Measurements from ENCODE around the gene NCSTN. TPM values are rescaled to one million over a fixed set of nuclear protein-coding genes. Genes with fewer than 3 reads are reported as not detected.

The NCSTN gene
- total RNA-seq, 6 experiments from 2014 or later: 133 to 154 (median 145) TPM

DNA sequence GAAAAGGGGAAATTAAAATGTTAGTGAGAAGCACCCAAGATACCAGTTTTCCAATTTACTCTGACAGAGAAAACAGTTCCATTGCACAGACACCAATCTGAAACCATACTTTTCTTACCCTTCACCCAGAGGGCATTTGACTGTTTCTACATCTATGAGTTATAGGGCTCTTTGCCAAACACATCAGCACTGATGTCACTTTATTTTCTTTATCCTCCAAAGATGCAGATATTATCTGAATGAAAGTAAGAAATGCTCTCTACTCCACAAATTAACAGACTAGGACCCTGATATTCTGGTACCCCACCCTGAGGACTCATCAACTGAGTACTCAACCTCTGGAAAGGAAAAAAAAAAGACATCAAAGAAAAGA, 34.0 kb upstream of the NCSTN start:
- no peaks in the 10 kb centered on the region for H3K9me3 Mint-ChIP-seq

DNA sequence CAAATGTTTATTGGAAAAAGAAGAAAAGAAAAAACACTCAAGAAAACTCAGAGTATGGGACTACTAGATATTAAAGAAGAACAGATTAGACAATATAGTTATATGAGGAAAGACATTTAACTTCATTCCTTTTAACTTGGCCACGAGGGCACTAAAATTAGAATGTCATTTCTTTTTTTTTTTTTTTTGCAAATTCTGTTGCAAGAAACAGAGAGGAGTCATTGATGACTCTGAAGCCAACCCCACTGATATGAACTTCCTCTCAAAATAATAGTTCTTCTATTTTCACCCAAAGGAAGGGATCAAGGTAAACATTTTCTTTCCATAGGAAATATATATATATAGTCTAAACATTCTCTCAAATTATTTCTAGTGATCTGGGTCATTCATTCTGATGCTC, 33.6 kb upstream of the NCSTN start:
- no peak overlapping the region for H3K4me3 Mint-ChIP-seq
- peaks cover 28% of the 10 kb centered on the region for H3K4me1 Mint-ChIP-seq (ENCODE audit: low read depth)
- H3K27me3 Mint-ChIP-seq (ENCODE audit: insufficient read depth): peaks cover 6% of the 10 kb centered on the region; the same call in 1 of the 2 replicates
- H3K9me3 Mint-ChIP-seq: no peaks in the 10 kb centered on the region
- DNase-seq: no peak
- TF ChIP-seq, protein P1, sequence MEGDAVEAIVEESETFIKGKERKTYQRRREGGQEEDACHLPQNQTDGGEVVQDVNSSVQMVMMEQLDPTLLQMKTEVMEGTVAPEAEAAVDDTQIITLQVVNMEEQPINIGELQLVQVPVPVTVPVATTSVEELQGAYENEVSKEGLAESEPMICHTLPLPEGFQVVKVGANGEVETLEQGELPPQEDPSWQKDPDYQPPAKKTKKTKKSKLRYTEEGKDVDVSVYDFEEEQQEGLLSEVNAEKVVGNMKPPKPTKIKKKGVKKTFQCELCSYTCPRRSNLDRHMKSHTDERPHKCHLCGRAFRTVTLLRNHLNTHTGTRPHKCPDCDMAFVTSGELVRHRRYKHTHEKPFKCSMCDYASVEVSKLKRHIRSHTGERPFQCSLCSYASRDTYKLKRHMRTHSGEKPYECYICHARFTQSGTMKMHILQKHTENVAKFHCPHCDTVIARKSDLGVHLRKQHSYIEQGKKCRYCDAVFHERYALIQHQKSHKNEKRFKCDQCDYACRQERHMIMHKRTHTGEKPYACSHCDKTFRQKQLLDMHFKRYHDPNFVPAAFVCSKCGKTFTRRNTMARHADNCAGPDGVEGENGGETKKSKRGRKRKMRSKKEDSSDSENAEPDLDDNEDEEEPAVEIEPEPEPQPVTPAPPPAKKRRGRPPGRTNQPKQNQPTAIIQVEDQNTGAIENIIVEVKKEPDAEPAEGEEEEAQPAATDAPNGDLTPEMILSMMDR (IDR thresholded peaks at IDR 0.05): no peak
- H3K27ac Mint-ChIP-seq: peak overlapping the region; percentile 75
- peaks cover 61% of the 10 kb centered on the region for H3K36me3 Mint-ChIP-seq (ENCODE audit: low read depth)

More for the DNA sequence above, 34.0 kb upstream of the NCSTN start:
- peaks cover 6% of the 10 kb centered on the region; the same call in 1 of the 2 replicates for H3K27me3 Mint-ChIP-seq (ENCODE audit: insufficient read depth)
- peaks cover 57% of the 10 kb centered on the region for H3K36me3 Mint-ChIP-seq (ENCODE audit: low read depth)
- peak; percentile 68 for DNase-seq
- peaks cover 28% of the 10 kb centered on the region for H3K4me1 Mint-ChIP-seq (ENCODE audit: low read depth)
- H3K4me3 Mint-ChIP-seq: no peak overlapping the region
- H3K27ac Mint-ChIP-seq: peak overlapping the region; percentile 75
- TF ChIP-seq, protein P1 (IDR thresholded peaks at IDR 0.05): no peak

DNA sequence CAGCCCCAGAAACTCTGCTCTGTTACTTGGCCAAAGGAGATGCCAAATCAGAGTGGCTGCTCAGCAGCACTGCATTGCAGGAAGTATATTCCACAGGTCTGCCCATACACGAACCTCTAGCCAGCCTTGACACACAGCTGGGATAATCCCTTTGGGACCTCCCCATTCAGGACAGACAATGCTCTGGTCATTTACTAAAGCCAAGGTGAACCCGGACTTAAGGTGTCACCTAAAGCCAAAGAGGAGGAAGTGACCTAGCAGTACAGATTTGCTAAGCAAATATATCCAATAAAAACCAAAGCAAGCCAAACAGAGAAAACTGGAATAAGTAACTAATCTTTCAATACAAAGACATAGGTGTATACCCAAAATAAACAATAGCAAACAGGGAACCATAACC, 27.8 kb upstream of the NCSTN start:
- H3K4me3 Mint-ChIP-seq: no peak overlapping the region
- no peaks in the 10 kb centered on the region for H3K9me3 Mint-ChIP-seq
- TF ChIP-seq, protein P1 (IDR thresholded peaks at IDR 0.05): no peak
- peaks cover 7% of the 10 kb centered on the region for H3K27me3 Mint-ChIP-seq (ENCODE audit: insufficient read depth)
- H3K36me3 Mint-ChIP-seq (ENCODE audit: low read depth): peaks cover 72% of the 10 kb centered on the region
- no peak for DNase-seq
- H3K27ac Mint-ChIP-seq: peak overlapping the region; percentile 30; the same call in 1 of the 2 replicates
- H3K4me1 Mint-ChIP-seq (ENCODE audit: low read depth): peaks cover 23% of the 10 kb centered on the region

DNA sequence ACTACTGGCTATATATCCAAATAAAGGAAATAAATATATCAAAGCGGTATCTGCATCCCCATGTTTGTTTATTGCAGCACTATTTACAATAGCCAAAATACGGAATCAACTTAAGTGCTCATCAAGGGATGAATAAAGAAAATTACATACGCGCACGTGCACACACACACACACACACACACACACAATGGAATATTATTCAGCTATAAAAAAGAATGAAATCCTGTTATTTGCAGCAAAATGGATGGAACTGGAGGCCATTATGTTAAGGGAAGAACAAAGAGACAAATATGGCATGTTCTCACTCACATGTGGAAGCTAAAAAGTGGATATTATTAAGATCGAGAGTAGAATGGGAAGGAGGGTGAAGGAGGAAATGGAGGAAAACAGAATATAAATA, 20.4 kb upstream of the NCSTN start:
- no peak overlapping the region for H3K27ac Mint-ChIP-seq
- peaks cover 11% of the 10 kb centered on the region for H3K4me1 Mint-ChIP-seq (ENCODE audit: low read depth)
- H3K9me3 Mint-ChIP-seq: no peaks in the 10 kb centered on the region
- no peak for DNase-seq
- H3K27me3 Mint-ChIP-seq (ENCODE audit: insufficient read depth): peaks cover 2% of the 10 kb centered on the region; the same call in 1 of the 2 replicates
- peaks cover 48% of the 10 kb centered on the region for H3K36me3 Mint-ChIP-seq (ENCODE audit: low read depth)
- no peak overlapping the region for H3K4me3 Mint-ChIP-seq
- TF ChIP-seq, protein P1 (IDR thresholded peaks at IDR 0.05): no peak

DNA sequence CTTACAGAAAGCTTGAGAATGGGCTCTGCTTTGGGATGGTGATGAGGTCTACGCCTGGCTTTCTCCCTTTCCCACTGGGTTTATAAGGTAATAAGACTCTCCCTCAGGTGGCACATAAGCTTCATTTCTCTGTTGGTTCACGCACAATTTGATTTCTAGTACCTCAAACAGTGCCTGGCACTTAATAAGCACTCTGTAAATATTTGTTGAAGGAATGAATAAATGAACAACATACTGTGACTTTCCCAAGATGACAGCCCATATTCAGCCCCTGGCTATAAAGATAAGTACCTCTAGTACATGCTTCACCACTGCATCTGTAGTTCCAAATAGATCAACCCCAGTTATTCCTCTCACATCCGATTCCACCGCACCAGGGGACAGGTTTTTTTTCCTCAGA, 17.9 kb upstream of the NCSTN start:
- Mint-ChIP-seq H3K9me3 (no peaks in the 10 kb centered on the region), H3K27me3 (ENCODE audit: insufficient read depth) (no peaks in the 10 kb centered on the region), H3K4me3 (no peak overlapping the region), H3K4me1 (ENCODE audit: low read depth) (peaks cover 5% of the 10 kb centered on the region), H3K36me3 (ENCODE audit: low read depth) (peaks cover 50% of the 10 kb centered on the region), H3K27ac (no peak overlapping the region; the same call in 1 of the 2 replicates)
- DNase-seq: no peak
- TF ChIP-seq, protein P1 (IDR thresholded peaks at IDR 0.05): no peak

DNA sequence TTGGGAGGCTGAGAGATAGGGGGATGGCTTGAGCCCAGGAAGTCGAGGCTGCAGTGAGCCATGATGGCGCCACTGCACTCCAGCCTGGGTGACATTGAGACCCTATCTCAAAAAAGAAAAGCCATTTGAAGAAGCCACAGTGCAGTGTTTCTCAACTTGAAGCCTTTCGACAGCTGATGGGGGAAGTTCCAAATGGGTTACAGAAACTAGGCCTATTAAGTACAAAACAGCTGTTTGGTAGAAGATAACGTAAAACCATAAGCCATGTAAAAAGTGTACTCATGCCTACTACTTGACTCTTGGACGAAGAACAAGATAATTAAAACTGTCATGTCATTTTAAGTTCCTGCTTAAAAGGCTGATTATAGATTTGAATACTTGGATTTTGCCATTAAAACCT, 16.8 kb upstream of the NCSTN start:
- Mint-ChIP-seq H3K36me3 (ENCODE audit: low read depth) (peaks cover 42% of the 10 kb centered on the region), H3K4me1 (ENCODE audit: low read depth) (no peaks in the 10 kb centered on the region), H3K27me3 (ENCODE audit: insufficient read depth) (no peaks in the 10 kb centered on the region), H3K4me3 (no peak overlapping the region), H3K27ac (no peak overlapping the region), H3K9me3 (no peaks in the 10 kb centered on the region)
- TF ChIP-seq, protein P1 (IDR thresholded peaks at IDR 0.05): no peak
- no peak for DNase-seq

Data from HFFc6 (cell line).